ENCODE measurements around the gene ENDOV.

GRCh38 chr17:80396157-80397033 is 18.6 kb upstream of the ENDOV start:
- TF ChIP-seq CTCF (IDR thresholded peaks at IDR 0.05) (no peak), POLR2A (IDR thresholded peaks at IDR 0.05) (no peak), POLR2AphosphoS5 (IDR thresholded peaks at IDR 0.05) (no peak)

Data from suprapubic skin (tissue), 4 donors.